GM08714 (cell line): ENCODE measurements around the gene SOX15.

ENCODE experiments used
- H3K4me3 ChIP-seq: fragments of 200-500 bp; sonication (Bioruptor generic); 2 replicates; pipeline ENCODE4 v1.5.1; 2014; ENCODE audit warnings: mild to moderate bottlenecking, low read length, inconsistent platforms
- ZNF274 ChIP-seq: IDR thresholded peaks from 2 replicates; pipeline ENCODE4 v1.6.1; 2012; ENCODE audit warnings: mild to moderate bottlenecking, low read depth, low read length

Gene SOX15

DNA sequence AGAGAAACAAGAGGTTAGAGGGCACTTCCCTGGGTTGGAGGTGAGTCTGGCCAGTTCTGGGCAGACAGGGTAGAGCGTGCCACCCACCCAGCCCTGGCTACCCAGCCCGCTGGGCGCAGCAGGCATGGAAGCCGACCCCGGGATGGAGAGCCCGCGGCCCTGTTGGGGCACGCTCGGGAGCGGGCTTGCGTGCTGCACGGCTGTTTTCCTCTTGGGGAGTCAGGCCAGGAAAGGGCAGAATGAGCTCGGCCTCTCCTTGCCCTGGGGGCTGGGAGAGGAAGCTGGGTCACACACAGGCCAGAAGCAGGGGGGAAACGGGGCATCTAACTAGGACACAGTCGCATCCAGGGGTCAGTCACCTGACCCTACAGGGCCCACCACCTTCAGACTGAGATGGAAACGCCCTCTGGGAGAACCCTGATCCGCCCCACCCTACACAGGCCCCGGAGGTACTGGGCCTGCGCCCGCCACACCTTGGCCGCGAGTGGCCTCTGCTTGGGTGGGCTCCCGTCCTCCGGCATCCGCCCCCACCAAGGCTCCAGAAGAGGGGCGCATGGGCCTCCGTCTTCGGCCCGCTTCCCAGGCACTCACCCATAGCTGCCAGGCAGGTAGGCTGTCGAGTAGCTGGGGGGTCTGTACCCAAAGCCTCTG is 1.2 kb downstream of the SOX15 start:
- no peak for TF ChIP-seq ZNF274
- no peak overlapping the region for H3K4me3 ChIP-seq

DNA sequence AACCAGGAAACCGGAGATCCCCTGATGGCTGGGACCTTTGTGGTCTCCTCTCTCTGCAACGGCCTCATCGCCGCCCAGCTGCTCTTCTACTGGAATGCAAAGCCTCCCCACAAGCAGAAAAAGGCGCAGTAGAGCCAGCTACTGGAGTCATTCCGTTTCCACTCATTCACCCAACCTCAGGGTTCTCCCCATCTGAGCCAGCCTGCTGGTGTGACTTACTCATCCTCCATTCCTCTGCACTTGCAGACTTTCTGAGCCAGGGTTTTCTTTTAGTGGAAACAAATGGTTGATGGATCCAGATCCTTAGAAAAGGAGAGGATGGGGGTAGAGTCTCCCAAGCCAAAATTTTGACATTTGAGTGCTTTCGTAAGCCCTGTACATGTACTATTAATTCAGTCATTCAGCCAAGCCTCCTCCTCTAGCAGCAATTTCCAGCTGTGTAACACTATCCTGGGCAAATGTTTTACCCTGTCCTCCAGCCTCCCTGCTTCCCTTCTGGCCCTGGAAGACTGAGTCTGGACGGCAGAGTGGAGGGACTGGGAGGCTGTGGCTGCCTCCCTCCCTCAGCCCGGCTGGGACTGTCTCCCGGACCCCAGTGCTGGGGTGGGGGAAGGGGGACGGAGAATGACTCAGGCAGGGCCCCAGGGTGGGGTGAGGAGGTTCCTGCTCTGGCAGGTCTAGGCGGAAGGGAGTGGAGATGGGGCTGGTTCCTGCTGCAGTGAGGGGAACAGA is 2.3 kb downstream of the SOX15 start:
- H3K4me3 ChIP-seq: no peak overlapping the region
- no peak for TF ChIP-seq ZNF274

DNA sequence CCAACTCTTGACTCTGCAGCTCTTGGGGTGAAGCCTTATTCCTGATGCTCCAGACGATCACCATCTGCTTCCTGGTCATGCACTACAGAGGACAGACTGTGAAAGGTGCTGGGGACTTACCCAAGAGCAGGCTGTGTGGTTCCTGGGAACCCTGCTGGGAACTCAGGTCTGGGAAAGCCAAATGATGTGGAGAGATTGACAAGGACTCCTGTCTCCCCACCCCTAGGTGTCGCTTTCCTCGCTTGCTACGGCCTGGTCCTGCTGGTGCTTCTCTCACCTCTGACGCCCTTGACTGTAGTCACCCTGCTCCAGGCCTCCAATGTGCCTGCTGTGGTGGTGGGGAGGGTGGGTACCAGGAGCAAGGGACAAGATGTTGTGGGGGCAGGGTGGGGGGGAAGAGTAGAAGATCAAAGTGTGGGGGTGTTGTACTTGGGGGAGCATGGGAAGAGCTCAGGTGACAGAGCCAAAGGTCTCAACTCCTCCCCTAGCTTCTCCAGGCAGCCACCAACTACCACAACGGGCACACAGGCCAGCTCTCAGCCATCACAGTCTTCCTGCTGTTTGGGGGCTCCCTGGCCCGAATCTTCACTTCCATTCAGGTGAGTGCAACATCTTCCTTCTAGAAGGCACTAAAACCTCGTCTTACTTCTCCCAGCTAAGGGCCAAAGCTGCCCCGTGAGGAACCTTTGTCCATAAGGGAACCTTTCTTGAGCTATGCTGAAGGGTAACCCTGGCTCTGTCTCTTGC is 3.0 kb downstream of the SOX15 start:
- no peak overlapping the region for H3K4me3 ChIP-seq
- no peak for TF ChIP-seq ZNF274

DNA sequence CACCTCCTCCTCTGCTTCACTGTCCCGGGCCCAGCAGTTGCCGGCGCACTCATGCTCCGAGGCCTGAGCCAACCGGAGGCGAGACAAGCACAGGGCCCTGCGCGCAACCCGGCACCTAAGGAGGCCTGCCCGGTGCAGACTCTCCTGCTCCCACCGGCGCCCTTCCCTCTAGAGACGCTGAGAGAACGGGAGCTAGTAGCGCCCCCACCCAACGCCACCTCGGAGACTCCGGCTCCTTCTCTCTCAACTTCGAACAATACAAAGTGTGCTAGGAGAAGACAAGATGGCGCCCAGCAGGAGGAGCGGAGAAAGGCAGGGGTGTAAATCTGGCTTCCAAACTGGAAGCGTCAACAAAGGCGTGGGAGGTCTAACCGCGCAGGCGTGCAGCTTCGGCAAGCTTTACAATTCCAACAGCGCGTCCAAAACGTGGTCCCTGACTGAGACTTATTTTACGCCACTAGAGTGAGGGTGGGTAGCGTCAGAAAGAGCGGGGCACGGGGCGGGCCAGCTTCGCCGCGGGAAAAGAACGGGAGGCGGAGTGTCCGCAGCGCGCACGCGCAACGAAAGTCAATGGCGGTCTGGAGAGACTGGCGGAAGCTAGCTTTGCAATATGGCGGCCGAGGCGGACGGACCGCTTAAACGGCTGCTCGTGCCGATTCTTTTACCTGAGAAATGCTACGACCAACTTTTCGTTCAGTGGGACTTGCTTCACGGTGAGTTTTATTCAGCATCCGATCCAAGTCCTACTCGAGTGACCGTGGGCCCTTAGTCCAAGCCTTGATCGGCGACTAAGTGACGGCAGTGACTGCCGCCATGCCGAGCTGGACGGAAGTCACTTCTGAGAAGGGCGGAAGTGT is 6.4 kb downstream of the SOX15 start, which contains the start of gene MPDU1:
MPDU1 (plus strand) TSS at position 600 of the 857 bp plus-strand sequence; CDS start at position 611, 11 bp downstream.
- peak within 1 kb of the TSS; percentile 92 for H3K4me3 ChIP-seq
- no peak for TF ChIP-seq ZNF274

DNA sequence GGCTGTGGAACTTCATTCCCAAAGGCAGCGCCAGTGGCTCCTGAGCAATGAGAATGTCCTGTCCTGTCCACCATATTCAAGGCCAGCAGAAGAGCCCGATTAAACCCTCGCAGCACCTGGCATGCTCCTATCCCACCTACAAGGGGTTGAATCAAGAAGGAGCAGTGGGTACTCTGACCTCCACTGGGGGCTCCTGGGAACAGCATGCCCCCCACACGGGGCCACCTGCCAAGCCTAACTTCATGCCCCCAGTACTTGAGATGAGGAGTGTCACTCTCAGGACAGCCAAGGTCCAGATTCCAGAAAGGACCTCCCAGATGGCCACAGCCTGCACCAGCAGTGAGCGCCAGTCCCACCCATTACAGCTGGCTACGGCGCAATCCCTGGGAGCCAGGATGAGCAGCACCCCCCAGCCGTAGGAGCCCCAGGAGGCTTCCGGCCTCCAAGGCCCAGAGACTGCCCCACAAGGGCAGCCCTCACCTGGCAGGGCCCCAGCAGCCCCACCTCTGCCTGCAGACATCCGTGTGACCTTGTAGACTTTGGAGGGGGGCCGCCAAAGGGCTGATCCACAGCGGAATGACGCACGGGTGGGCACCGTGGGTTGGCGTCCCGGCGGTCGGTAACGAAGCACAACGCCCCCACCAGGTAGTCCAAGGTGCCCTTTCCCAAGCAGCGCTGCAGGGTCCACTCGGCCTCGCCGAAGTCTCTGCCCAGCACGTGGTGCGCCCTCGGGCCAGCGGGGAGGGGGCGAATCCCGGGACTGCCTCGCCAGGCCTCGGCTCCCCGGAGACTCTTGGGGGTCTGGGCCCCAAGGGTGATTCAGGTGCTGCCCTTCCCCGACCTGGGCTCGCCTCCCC is 7.3 kb downstream of the SOX15 start:
- peak overlapping the region; percentile 92; the same call in 1 of the 2 replicates for H3K4me3 ChIP-seq
- no peak for TF ChIP-seq ZNF274

DNA sequence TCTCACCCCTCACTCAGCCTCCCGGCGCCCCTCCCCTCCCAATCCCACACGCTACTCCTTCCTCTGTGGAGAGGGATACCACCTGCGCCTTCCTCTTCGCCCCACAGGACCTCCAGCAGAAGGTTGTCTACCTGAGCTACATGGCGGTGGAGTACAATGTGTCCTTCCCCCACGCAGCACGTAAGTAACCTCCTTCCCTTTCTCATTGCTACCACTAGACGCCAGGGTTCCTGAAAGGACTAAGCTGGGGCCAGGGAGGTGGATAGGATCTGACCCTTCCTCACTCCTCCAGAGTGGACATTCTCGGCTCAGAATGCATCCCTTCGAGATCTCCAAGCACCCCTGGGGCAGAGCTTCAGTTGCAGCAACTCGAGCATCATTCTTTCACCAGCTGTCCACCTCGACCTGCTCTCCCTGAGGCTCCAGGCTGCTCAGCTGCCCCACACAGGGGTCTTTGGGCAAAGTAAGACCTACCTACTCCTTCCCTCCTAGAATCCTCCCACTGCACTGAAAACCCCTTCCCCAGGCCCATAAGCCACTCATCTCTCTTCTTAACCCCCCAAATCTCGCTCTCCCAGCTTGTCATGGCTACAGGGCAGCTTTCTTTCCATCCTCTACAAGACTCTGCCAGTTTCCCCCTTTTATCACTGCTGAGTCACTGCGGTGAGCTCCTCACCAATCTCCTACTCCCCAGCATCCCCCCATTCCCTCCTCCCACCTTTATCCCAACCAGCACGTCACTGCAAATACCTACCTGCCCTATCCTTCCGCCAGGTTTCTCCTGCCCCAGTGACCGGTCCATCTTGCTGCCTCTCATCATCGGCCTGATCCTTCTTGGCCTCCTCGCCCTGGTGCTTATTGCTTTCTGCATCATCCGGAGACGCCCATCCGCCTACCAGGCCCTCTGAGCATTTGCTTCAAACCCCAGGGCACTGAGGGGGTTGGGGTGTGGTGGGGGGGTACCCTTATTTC is 9.0 kb downstream of the SOX15 start:
- TF ChIP-seq ZNF274: no peak
- no peak overlapping the region for H3K4me3 ChIP-seq

DNA sequence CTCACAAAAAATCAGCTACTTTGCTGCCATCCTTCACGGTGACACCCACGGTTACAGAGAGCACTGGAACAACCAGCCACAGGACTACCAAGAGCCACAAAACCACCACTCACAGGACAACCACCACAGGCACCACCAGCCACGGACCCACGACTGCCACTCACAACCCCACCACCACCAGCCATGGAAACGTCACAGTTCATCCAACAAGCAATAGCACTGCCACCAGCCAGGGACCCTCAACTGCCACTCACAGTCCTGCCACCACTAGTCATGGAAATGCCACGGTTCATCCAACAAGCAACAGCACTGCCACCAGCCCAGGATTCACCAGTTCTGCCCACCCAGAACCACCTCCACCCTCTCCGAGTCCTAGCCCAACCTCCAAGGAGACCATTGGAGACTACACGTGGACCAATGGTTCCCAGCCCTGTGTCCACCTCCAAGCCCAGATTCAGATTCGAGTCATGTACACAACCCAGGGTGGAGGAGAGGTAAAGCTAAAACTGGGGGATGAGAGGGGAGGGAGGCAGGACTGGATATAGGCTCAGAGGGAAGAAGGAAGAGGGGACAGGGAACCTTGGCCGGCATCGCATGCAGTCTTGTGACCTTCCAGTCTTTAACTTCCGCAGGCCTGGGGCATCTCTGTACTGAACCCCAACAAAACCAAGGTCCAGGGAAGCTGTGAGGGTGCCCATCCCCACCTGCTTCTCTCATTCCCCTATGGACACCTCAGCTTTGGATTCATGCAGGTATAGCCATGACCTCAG is 9.9 kb downstream of the SOX15 start:
- no peak for TF ChIP-seq ZNF274
- no peak overlapping the region for H3K4me3 ChIP-seq

DNA sequence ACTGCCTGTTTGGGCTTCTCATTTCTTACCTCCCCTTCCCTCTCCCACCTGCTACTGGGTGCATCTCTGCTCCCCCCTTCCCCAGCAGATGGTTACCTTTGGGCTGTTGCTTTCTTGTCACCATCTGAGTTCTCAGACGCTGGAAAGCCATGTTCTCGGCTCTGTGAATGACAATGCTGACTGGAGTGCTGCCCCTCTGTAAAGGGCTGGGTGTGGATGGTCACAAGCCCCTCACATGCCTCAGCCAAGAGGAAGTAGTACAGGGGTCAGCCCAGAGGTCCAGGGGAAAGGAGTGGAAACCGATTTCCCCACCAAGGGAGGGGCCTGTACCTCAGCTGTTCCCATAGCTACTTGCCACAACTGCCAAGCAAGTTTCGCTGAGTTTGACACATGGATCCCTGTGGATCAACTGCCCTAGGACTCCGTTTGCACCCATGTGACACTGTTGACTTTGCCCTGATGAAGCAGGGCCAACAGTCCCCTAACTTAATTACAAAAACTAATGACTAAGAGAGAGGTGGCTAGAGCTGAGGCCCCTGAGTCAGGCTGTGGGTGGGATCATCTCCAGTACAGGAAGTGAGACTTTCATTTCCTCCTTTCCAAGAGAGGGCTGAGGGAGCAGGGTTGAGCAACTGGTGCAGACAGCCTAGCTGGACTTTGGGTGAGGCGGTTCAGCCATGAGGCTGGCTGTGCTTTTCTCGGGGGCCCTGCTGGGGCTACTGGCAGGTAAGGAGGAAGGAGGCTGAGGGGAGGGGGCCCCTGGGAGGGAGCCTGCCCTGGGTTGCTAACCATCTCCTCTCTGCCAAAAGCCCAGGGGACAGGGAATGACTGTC is 10.7 kb downstream of the SOX15 start, which contains the start of gene CD68:
CD68 (plus strand) TSS at position 638 of the 833 bp plus-strand sequence; CDS start at position 678, 40 bp downstream.
- TF ChIP-seq ZNF274: no peak
- H3K4me3 ChIP-seq: no peak within 1 kb of the TSS

DNA sequence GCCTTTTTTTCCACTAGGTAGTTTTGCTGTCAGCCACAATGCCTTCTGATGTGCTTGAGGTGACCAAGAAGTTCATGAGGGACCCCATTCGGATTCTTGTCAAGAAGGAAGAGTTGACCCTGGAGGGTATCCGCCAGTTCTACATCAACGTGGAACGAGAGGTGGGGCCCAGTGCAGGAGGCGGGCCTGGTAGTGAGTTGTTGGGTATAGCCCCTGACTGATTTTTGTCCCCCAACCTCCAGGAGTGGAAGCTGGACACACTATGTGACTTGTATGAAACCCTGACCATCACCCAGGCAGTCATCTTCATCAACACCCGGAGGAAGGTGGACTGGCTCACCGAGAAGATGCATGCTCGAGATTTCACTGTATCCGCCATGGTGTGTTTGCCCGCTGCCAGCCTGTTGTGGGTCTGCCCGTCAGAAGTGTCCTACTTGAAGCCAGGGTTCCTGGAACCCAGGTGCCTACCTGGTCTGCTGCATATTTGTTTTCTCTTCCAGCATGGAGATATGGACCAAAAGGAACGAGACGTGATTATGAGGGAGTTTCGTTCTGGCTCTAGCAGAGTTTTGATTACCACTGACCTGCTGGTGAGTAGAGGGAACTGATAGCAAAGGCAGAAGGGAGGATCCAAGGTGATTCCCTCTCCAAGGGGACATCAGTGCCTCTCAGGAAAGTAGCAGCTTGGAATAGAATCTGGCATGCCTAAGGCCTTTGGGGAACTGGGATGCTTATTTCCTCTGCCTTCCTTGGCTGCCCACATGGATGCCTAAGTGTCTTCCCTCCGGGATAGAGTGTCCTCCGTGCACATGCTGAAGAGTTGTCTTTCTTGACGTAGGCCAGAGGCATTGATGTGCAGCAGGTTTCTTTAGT is 12.3 kb downstream of the SOX15 start:
- H3K4me3 ChIP-seq: no peak overlapping the region
- TF ChIP-seq ZNF274: no peak
